NCI-H2227 (cell line): ENCODE results near the gene FAM50A.
A peak's percentile ranks its signal among the peaks of the same experiment; 100 is the strongest.

ENCODE experiments used
- DNase-seq: peaks from one replicate; lab custom pipeline; 2025; ENCODE audit not compliant: unreplicated experiment; lab: John Stamatoyannopoulos, UW

FAM50A gene

GRCh38 chrX:154412468-154412867 is 31.5 kb upstream of the FAM50A start:
- no peak for DNase-seq

- DNase-seq: no peak
These were observed 30.8 kb upstream of the FAM50A start for GRCh38 chrX:154413142-154413541.

GRCh38 chrX:154417157-154417556 is 26.8 kb upstream of the FAM50A start:
- DNase-seq: peak; percentile 44

- no peak for DNase-seq
These were observed 24.8 kb upstream of the FAM50A start for GRCh38 chrX:154419189-154419588.

- no peak for DNase-seq
These were observed 24.1 kb upstream of the FAM50A start for GRCh38 chrX:154419688-154420401.

GRCh38 chrX:154420402-154420756 is 23.6 kb upstream of the FAM50A start:
- no peak for DNase-seq

GRCh38 chrX:154426916-154427770 is 16.8 kb upstream of the FAM50A start:
- no peak for DNase-seq

- peak; percentile 95 for DNase-seq
These were observed 15.5 kb upstream of the FAM50A start, which contains the start of gene ATP6AP1 for GRCh38 chrX:154428176-154429171. Gene ATP6AP1, plus strand, starts transcription at chrX:154428677. Its CDS starts 16 bp downstream, at chrX:154428693.

GRCh38 chrX:154429711-154430110 is 14.2 kb upstream of the FAM50A start:
- no peak for DNase-seq

GRCh38 chrX:154430479-154430878 is 13.5 kb upstream of the FAM50A start:
- DNase-seq: no peak

GRCh38 chrX:154430916-154431315 is 13.0 kb upstream of the FAM50A start:
- DNase-seq: no peak

- DNase-seq: no peak
These were observed 12.6 kb upstream of the FAM50A start for GRCh38 chrX:154431341-154431740.

- no peak for DNase-seq
These were observed 11.7 kb upstream of the FAM50A start for GRCh38 chrX:154432210-154432609.

- no peak for DNase-seq
These were observed 10.3 kb upstream of the FAM50A start for GRCh38 chrX:154433605-154434004.

GRCh38 chrX:154434394-154435168 is 9.4 kb upstream of the FAM50A start:
- DNase-seq: no peak

GRCh38 chrX:154435171-154435733 is 8.7 kb upstream of the FAM50A start:
- DNase-seq: no peak

- DNase-seq: peak; percentile 73
These were observed 7.5 kb upstream of the FAM50A start for GRCh38 chrX:154436374-154436982.

GRCh38 chrX:154436983-154437752 is 6.8 kb upstream of the FAM50A start, which contains the start of gene GDI1:
Gene GDI1, plus strand, starts transcription at chrX:154437154. Its CDS starts 101 bp downstream, at chrX:154437255.
- peak; percentile 73 for DNase-seq
